GM12865 (cell line): ENCODE data around the gene MTMR6.

Experiments
- DNase-seq: peaks from one replicate; pipeline ENCODE4 v3.0.0; 2010; ENCODE audit warnings: low read depth
- H3K4me3 ChIP-seq: 2 replicates; pipeline ENCODE4 v1.5.1; 2011; ENCODE audit warnings: mild to moderate bottlenecking, low read depth, low read length, control low read depth
- CTCF ChIP-seq: IDR thresholded peaks from 2 replicates; pipeline ENCODE4 v1.5.1; 2011; ENCODE audit warnings: low read length, control low read depth, low read depth, inconsistent platforms; ENCODE audit not compliant: insufficient read depth; ENCODE audit errors: missing control alignments

The MTMR6 gene

GRCh38 chr13:25253702-25254101, 33.6 kb downstream of the MTMR6 start:
- TF ChIP-seq CTCF: no peak
- no peak for DNase-seq
- no peak overlapping the region for H3K4me3 ChIP-seq

- no peak overlapping the region for H3K4me3 ChIP-seq
- no peak for DNase-seq
- no peak for TF ChIP-seq CTCF
Observed at GRCh38 chr13:25252752-25253151, 34.5 kb downstream of the MTMR6 start.

DNA sequence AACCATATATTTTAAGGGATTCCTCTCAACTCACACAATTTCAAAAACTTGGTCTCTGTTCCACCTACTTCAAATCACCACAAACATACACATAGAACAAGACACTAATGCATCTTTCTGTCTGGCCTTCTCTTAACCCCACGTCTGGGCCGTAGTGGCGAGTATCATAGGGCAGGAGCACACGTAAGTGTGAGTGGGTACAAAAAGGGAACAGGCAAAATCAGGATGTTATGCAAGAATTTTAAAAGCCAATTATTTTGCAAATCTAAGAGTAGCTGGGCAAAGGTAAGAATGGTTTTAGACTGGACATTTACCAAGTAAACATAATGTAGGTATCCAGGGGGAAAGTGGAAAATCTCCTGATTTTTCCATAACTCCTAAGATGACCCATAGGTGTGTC, 35.1 kb downstream of the MTMR6 start:
- TF ChIP-seq CTCF: no peak

DNA sequence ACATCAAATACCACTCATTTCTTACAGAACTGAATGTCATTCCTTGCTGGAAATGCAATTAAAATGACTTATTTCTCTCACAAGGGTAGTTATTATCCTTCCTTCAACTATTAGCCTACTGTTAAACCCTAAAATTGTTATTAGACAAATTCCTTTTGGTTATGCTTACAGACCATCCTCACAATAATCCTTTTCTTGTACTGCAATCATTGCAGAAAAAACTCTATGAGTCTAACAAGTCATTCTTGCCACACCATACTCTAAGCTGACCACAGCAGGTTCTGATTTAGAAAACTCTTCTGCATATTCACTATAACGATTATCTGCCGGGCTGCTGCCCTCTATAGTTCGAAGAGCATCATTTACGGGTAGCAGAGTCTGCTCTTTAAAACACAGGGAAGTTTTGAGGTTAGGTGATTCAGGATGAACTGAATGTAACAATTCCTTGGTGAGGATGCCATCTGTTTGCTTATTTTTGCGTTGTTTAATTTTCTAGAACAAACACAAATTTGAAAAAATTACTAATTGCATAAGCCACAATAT, 38.2 kb downstream of the MTMR6 start:
- TF ChIP-seq CTCF: peak; percentile 36
- peak; percentile 48 for DNase-seq

More for the DNA sequence above, 35.1 kb downstream of the MTMR6 start:
- no peak overlapping the region for H3K4me3 ChIP-seq
- DNase-seq: no peak

DNA sequence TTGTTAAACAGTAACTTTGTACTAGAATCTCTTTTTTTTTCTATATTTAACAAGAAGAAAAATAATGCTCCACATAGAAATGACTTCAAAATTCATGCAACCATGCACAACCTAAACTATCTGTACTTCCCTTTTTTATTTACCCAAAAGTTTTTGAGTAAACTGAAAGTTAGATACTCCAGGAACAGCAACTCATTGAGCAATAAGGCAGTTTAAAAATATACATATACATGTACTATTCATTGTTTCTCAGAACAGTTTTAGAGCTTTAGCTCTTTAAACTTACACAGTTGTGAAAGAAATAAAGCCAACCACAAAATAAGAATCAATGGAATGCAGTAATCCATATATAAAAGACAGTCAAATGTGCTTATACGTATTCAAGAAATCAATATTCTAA, 39.2 kb downstream of the MTMR6 start:
- H3K4me3 ChIP-seq: no peak overlapping the region
- no peak for TF ChIP-seq CTCF
- DNase-seq: peak; percentile 6

More for the DNA sequence above, 38.2 kb downstream of the MTMR6 start:
- no peak overlapping the region for H3K4me3 ChIP-seq

DNA sequence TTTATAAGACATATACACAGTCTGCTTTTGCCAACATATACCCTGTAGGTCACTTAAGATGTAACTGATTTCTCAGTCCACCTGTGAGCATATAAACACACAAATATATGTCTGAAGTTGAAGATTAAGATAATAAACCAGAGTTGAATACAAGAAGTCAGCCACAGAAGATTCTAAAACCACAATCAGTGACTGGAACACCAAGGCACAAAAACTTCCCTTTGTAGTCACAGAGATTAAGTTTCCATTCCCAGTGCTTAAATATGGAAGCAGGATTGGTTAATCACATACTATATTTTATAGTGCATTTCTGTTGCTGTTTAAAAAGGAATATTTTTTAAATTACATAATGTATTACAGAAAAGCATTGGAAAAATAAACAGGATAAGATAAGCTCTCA, 39.9 kb downstream of the MTMR6 start:
- no peak overlapping the region for H3K4me3 ChIP-seq
- TF ChIP-seq CTCF: no peak
- DNase-seq: no peak

DNA sequence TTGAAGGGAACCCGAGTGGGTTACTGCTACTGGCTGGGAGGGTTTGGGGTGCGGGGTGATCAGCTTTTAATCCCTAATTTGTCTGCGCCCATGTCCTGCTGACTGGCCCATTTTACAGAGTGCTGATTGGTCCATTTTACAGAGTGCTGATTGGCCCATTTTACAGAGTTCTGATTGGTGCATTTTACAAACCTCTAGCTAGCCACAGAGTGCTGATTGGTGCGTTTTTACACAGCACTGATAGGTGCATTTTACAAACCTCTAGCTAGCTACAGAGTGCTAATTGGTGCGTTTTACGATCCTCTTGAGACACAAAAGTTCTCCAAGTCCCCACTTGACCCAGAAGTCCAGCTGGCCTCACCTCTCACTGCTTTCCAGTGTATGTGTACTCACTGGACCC, 43.2 kb downstream of the MTMR6 start:
- DNase-seq: no peak
- no peak for TF ChIP-seq CTCF

More for the DNA sequence above, 43.2 kb downstream of the MTMR6 start:
- no peak overlapping the region for H3K4me3 ChIP-seq
